Neural cell (in vitro differentiated cells): ENCODE data around the gene RGS3. TPM values are rescaled to one million over a fixed set of nuclear protein-coding genes. Genes with fewer than 3 reads are reported as not detected.

Experiments used
- H2AFZ ChIP-seq: fragments of 200-600, 300-800 bp; sonication (generic), shearing (Covaris generic); 2 replicates; pipeline ENCODE4 v1.6.0; 2014; ENCODE audit warnings: low read depth, mild to moderate bottlenecking, antibody characterized with exemption, low read length, moderate library complexity
- H3F3A ChIP-seq: fragments of 200-600 bp; shearing (Covaris generic); 2 replicates; pipeline ENCODE4 v1.6.1; 2016; ENCODE audit warnings: mild to moderate bottlenecking, moderate library complexity, mixed read lengths, antibody characterized with exemption, low read length; ENCODE audit not compliant: insufficient read depth, poor library complexity, severe bottlenecking
- H3K27ac ChIP-seq: fragments of 200-600, 300-800 bp; sonication (generic), shearing (Covaris generic); 2 replicates; pipeline ENCODE4 v1.5.1; 2014; ENCODE audit warnings: mild to moderate bottlenecking, low read length, moderate library complexity
- H3K27me3 ChIP-seq: fragments of 300-800, 200-600 bp; sonication (generic), shearing (Covaris generic); 2 replicates; pipeline ENCODE4 v1.6.0; 2014; ENCODE audit warnings: mild to moderate bottlenecking, low read depth, low read length, moderate library complexity; ENCODE audit not compliant: insufficient read depth
- H3K36me3 ChIP-seq: fragments of 300-800, 200-600 bp; sonication (generic), shearing (Covaris generic); 2 replicates; pipeline ENCODE4 v1.5.1; 2014; ENCODE audit warnings: mild to moderate bottlenecking, antibody characterized with exemption, low read length, moderate library complexity; ENCODE audit not compliant: insufficient read depth
- H3K4me2 ChIP-seq: fragments of 300-800, 200-600 bp; sonication (generic), shearing (Covaris generic); 2 replicates; pipeline ENCODE4 v1.6.0; 2014; ENCODE audit warnings: mild to moderate bottlenecking, low read length
- H3K4me3 ChIP-seq: fragments of 300-800, 200-600 bp; sonication (generic), shearing (Covaris generic); 2 replicates; pipeline ENCODE4 v1.5.1; 2014; ENCODE audit warnings: mild to moderate bottlenecking, low read length, moderate library complexity
- H3K79me2 ChIP-seq: fragments of 200-600 bp; shearing (Covaris generic); replicated peaks from 2 replicates; pipeline ENCODE4 v1.6.0; 2014; ENCODE audit warnings: mild to moderate bottlenecking, low read length, moderate library complexity; ENCODE audit not compliant: insufficient read depth
- H3K9ac ChIP-seq: fragments of 300-800, 200-600 bp; sonication (generic), shearing (Covaris generic); 2 replicates; pipeline ENCODE4 v1.6.1; 2016; ENCODE audit warnings: mild to moderate bottlenecking, low read length, mixed read lengths
- H3K9me2 ChIP-seq: fragments of 200-600 bp; shearing (Covaris generic); 2 replicates; pipeline ENCODE4 v1.6.1; 2016; ENCODE audit warnings: mild to moderate bottlenecking, low read length, mixed read lengths; ENCODE audit not compliant: insufficient read depth
- H3K9me3 ChIP-seq: fragments of 200-600, 300-800 bp; sonication (generic), shearing (Covaris generic); 2 replicates; pipeline ENCODE4 v1.6.1; 2016; ENCODE audit warnings: mild to moderate bottlenecking, mixed run types, low read length, moderate library complexity, mixed read lengths
- H4K20me1 ChIP-seq: fragments of 200-600 bp; shearing (Covaris generic); 2 replicates; pipeline ENCODE4 v1.6.1; 2016; ENCODE audit warnings: mild to moderate bottlenecking, mixed run types; ENCODE audit not compliant: insufficient read depth
- CTCF ChIP-seq: fragments of 450-650 bp; IDR thresholded peaks from 2 replicates; pipeline ENCODE4 v1.5.1; 2014; ENCODE audit warnings: antibody characterized with exemption, mild to moderate bottlenecking, moderate library complexity; ENCODE audit not compliant: poor library complexity, severe bottlenecking
- EP300 ChIP-seq: fragments of 450-650 bp; conservative IDR thresholded peaks from 2 replicates; pipeline ENCODE4 v1.6.1; 2014; ENCODE audit warnings: antibody characterized with exemption, mild to moderate bottlenecking, moderate library complexity; ENCODE audit not compliant: poor library complexity, severe bottlenecking
- EZH2 ChIP-seq: fragments of 200-600, 300-800 bp; shearing (Covaris generic), sonication (generic); IDR thresholded peaks from 2 replicates; pipeline ENCODE4 v1.6.1; 2014; ENCODE audit warnings: antibody characterized with exemption, low read length, borderline replicate concordance, mild to moderate bottlenecking; ENCODE audit not compliant: insufficient read depth, poor library complexity, severe bottlenecking
- MXI1 ChIP-seq: fragments of 450-650 bp; conservative IDR thresholded peaks from 2 replicates; pipeline ENCODE4 v1.6.1; 2014; ENCODE audit warnings: antibody characterized with exemption, mild to moderate bottlenecking; ENCODE audit not compliant: poor library complexity, severe bottlenecking
- POLR2AphosphoS5 ChIP-seq: IDR thresholded peaks from 2 replicates; pipeline ENCODE4 v1.6.1; 2012
- RAD21 ChIP-seq: fragments of 450-650 bp; conservative IDR thresholded peaks from 2 replicates; pipeline ENCODE4 v1.6.1; 2014; ENCODE audit warnings: antibody characterized with exemption, mild to moderate bottlenecking, moderate library complexity
- REST ChIP-seq: IDR thresholded peaks from 2 replicates; pipeline ENCODE4 v1.6.1; 2012; ENCODE audit warnings: borderline replicate concordance
- SMC3 ChIP-seq: fragments of 450-650 bp; conservative IDR thresholded peaks from 2 replicates; pipeline ENCODE4 v1.6.1; 2014; ENCODE audit warnings: antibody characterized with exemption, mild to moderate bottlenecking, moderate library complexity; ENCODE audit not compliant: poor library complexity
- TAF1 ChIP-seq: IDR thresholded peaks from 2 replicates; pipeline ENCODE4 v1.6.1; 2012; ENCODE audit warnings: low read depth
- polyA plus RNA-seq: library from polyadenylated mRNA; depleted of rRNA; stranded (reverse); fragments of >200 nt; gene quantifications from 2 replicates; pipeline ENCODE4 v1.2.3, GENCODE V29; 2014

Gene RGS3
- polyA plus RNA-seq, 1 donor from 2014 or later, result 25.3 TPM

- H3K9ac ChIP-seq, result no peak overlapping the region
- no peaks in the 10 kb centered on the region for H3K9me3 ChIP-seq
- TF ChIP-seq SMC3 (no peak), POLR2AphosphoS5 (no peak), EP300 (no peak), CTCF (no peak), MXI1 (no peak), REST (no peak)
- H3K4me3 ChIP-seq, result no peak overlapping the region
- H3K27ac ChIP-seq, result no peak overlapping the region
- no peaks in the 10 kb centered on the region for H4K20me1 ChIP-seq
- no peaks in the 10 kb centered on the region for H3F3A ChIP-seq
- H3K79me2 ChIP-seq, result no peaks in the 10 kb centered on the region
- H3K27me3 ChIP-seq, result no peaks in the 10 kb centered on the region
- H2AFZ ChIP-seq, result no peak overlapping the region
- no peak overlapping the region for H3K4me2 ChIP-seq
- no peaks in the 10 kb centered on the region for H3K36me3 ChIP-seq
- H3K9me2 ChIP-seq, result no peaks in the 10 kb centered on the region
Observed at GRCh38 chr9:113495526-113495925, 32.0 kb downstream of the RGS3 start.

- H3K27ac ChIP-seq, result no peak overlapping the region
- no peaks in the 10 kb centered on the region for H3K27me3 ChIP-seq
- no peak overlapping the region for H3K4me2 ChIP-seq
- H3K36me3 ChIP-seq, result no peaks in the 10 kb centered on the region
- no peak overlapping the region for H3K9ac ChIP-seq
- H2AFZ ChIP-seq, result no peak overlapping the region
- no peak for TF ChIP-seq RAD21
- no peak for TF ChIP-seq EP300
- TF ChIP-seq EZH2, result no peak
- no peak for TF ChIP-seq REST
- TF ChIP-seq MXI1, result no peak
- no peak for TF ChIP-seq SMC3
- no peak for TF ChIP-seq CTCF
- no peak for TF ChIP-seq POLR2AphosphoS5
- no peak for TF ChIP-seq TAF1
- no peaks in the 10 kb centered on the region for H3F3A ChIP-seq
- H4K20me1 ChIP-seq, result no peaks in the 10 kb centered on the region
- no peaks in the 10 kb centered on the region for H3K79me2 ChIP-seq
- no peaks in the 10 kb centered on the region for H3K9me3 ChIP-seq
- H3K4me3 ChIP-seq, result no peak overlapping the region
- no peaks in the 10 kb centered on the region for H3K9me2 ChIP-seq
Observed at GRCh38 chr9:113497051-113497450, 33.5 kb downstream of the RGS3 start.
